ENCODE measurements around the gene GYG1. TPM values are rescaled to one million over a fixed set of nuclear protein-coding genes. Genes with fewer than 3 reads are reported as not detected.

The GYG1 gene
- total and polyA plus RNA-seq, 2 experiments from 2014 or later: 11.2 to 47.8 TPM

- H3K4me3 ChIP-seq: no peak overlapping the region
- H3K9me3 ChIP-seq (ENCODE audit: low read depth): no peaks in the 10 kb centered on the region
- no peak for TF ChIP-seq CTCF (IDR thresholded peaks at IDR 0.05; ENCODE audit: low read depth, low read length)
- H3K27me3 ChIP-seq: no peaks in the 10 kb centered on the region
- no peaks in the 10 kb centered on the region for H3K4me1 ChIP-seq (ENCODE audit: low read depth)
- no peak overlapping the region for H3K27ac ChIP-seq
- H3K36me3 ChIP-seq: peaks cover 8% of the 10 kb centered on the region
- no peak for DNase-seq (ENCODE audit: low read depth in 1 of 2, low spot score in 1 of 2)
These were observed 19.6 kb downstream of the GYG1 start for GRCh38 chr3:149010966-149011365.

- no peak for TF ChIP-seq CTCF (IDR thresholded peaks at IDR 0.05; ENCODE audit: low read depth, low read length)
These were observed 20.3 kb downstream of the GYG1 start for GRCh38 chr3:149011676-149012075.

GRCh38 chr3:149013726-149014125 is 22.4 kb downstream of the GYG1 start:
- peaks cover 4% of the 10 kb centered on the region for H3K4me1 ChIP-seq (ENCODE audit: low read depth)
- no peaks in the 10 kb centered on the region for H3K27me3 ChIP-seq
- DNase-seq (ENCODE audit: low read depth in 1 of 2, low spot score in 1 of 2): no peak
- H3K4me3 ChIP-seq: no peak overlapping the region
- H3K9me3 ChIP-seq (ENCODE audit: low read depth): no peaks in the 10 kb centered on the region
- H3K36me3 ChIP-seq: peaks cover 5% of the 10 kb centered on the region
- no peak for TF ChIP-seq CTCF (IDR thresholded peaks at IDR 0.05; ENCODE audit: low read depth, low read length)
- no peak overlapping the region for H3K27ac ChIP-seq

More at GRCh38 chr3:149011676-149012075, 20.3 kb downstream of the GYG1 start:
- H3K4me1 ChIP-seq (ENCODE audit: low read depth): no peaks in the 10 kb centered on the region
- H3K36me3 ChIP-seq: peaks cover 8% of the 10 kb centered on the region
- H3K27ac ChIP-seq: no peak overlapping the region
- DNase-seq (ENCODE audit: low read depth in 1 of 2, low spot score in 1 of 2): no peak
- no peaks in the 10 kb centered on the region for H3K9me3 ChIP-seq (ENCODE audit: low read depth)
- H3K4me3 ChIP-seq: no peak overlapping the region
- H3K27me3 ChIP-seq: no peaks in the 10 kb centered on the region

GRCh38 chr3:149015393-149015792 is 24.1 kb downstream of the GYG1 start:
- Histone ChIP-seq H3K36me3 (no peaks in the 10 kb centered on the region), H3K9me3 (ENCODE audit: low read depth) (no peaks in the 10 kb centered on the region), H3K4me3 (no peak overlapping the region), H3K27ac (no peak overlapping the region), H3K27me3 (no peaks in the 10 kb centered on the region), H3K4me1 (ENCODE audit: low read depth) (peaks cover 4% of the 10 kb centered on the region)
- no peak for TF ChIP-seq CTCF (IDR thresholded peaks at IDR 0.05; ENCODE audit: low read depth, low read length)
- DNase-seq (ENCODE audit: low read depth in 1 of 2, low spot score in 1 of 2): no peak

- H3K4me3 ChIP-seq: no peak overlapping the region
- no peak overlapping the region for H3K27ac ChIP-seq
- no peaks in the 10 kb centered on the region for H3K36me3 ChIP-seq
- H3K9me3 ChIP-seq (ENCODE audit: low read depth): no peaks in the 10 kb centered on the region
- no peak for DNase-seq (ENCODE audit: low read depth in 1 of 2, low spot score in 1 of 2)
- H3K27me3 ChIP-seq: no peaks in the 10 kb centered on the region
- H3K4me1 ChIP-seq (ENCODE audit: low read depth): peaks cover 4% of the 10 kb centered on the region
- no peak for TF ChIP-seq CTCF (IDR thresholded peaks at IDR 0.05; ENCODE audit: low read depth, low read length)
These were observed 24.9 kb downstream of the GYG1 start for GRCh38 chr3:149016242-149016641.

All from cardiac muscle cell (in vitro differentiated cells and primary cell).